ENCODE data around the gene CACTIN.

CACTIN gene

DNA sequence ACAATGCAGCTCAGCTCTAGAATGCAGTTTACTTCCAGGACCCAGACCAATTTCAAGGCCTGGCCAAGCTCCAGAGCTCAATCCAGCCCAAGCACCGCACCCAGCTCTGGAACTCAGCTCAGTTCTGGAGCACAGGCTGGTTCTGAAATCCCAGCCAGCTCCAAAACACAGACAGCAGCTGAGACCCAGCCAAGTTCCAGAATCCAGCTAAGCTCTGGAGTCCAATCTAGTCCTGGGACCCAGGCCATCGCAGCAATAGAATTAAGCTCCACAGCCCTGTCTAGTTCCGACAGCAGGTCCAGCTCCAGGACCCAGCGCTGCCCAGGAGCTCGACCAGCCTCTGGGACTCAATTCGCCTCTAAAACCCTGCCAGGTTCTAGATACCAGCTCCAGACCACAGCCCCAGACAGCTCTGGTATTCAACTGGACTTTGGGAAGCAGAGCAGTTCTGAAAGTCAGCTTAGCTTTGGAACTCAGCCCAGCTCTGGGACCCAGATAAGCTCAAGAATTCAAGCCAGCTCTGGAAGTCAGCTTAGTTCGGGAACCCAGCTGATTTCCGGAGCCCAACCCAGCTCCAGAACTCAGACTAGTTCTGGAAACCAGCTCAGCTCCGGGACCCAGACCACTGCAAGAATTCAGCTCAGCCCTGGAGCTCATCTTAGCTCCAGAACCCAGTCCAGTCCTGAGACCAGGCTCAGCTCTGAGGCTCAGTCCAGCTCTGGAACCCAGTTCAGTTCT lies 34.5 kb downstream of the CACTIN start:
- Histone ChIP-seq H3K27ac (peak overlapping the region; percentile 24 to 81), H3K4me3 (no peak overlapping the region)
- no peak for DNase-seq (ENCODE audit: low spot score)
- TF ChIP-seq, protein P1, sequence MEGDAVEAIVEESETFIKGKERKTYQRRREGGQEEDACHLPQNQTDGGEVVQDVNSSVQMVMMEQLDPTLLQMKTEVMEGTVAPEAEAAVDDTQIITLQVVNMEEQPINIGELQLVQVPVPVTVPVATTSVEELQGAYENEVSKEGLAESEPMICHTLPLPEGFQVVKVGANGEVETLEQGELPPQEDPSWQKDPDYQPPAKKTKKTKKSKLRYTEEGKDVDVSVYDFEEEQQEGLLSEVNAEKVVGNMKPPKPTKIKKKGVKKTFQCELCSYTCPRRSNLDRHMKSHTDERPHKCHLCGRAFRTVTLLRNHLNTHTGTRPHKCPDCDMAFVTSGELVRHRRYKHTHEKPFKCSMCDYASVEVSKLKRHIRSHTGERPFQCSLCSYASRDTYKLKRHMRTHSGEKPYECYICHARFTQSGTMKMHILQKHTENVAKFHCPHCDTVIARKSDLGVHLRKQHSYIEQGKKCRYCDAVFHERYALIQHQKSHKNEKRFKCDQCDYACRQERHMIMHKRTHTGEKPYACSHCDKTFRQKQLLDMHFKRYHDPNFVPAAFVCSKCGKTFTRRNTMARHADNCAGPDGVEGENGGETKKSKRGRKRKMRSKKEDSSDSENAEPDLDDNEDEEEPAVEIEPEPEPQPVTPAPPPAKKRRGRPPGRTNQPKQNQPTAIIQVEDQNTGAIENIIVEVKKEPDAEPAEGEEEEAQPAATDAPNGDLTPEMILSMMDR (IDR thresholded peaks at IDR 0.05), result no peak

DNA sequence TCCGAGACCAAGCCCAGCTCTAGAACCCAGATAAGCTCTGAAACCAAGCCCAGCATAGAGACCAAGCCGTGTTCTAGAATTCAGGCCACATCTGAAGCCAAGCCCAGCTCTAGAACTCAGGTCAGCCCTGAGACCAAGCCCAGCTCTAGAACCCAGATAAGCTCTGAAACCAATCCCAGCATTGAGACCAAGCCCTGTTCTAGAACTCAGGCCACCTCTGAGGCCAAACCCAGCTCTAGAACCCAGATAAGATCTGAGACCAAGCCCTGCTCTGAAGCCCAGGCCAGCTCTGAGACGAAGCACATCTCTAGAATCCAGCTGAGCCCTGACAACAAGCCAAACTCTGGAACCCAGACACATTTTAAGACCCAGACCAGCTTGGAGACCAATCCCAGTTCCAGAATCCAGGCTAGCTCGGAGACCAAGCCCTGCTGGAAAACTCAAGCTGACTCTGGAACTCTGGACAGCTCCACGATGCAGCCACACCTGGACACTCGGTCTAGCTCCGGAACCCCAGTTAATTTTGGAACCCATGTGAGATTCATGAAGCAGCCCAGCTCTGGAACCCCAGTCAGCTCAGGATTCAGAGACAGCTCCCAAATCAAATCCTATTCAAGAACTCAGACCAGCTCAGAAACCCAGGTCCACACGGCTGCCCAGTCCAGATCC lies 35.5 kb downstream of the CACTIN start:
- Histone ChIP-seq H3K4me3 (no peak overlapping the region), H3K27ac (peak overlapping the region in 1 of 2 donors; percentile 81)
- TF ChIP-seq, protein P1 (IDR thresholded peaks at IDR 0.05), result no peak

DNA sequence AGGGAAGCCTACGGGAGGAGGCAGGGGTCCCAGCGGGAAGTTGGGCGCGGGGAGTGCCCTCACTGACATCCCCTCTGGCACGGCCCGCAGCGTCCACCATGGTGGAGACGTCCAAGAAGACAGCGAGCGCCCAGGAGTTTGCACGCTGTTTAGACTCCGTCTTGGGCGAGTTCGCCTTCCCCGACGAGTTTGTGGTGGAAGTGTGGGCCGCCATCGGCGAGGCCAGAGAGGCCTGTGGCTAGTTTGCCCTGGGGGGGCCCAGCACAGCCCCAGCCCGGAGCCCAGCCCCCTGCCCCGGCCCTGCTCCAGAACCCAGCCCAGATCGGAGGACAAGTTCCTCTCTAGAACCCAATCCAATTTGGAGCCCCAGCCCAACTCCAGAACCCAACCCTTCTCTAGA lies 36.6 kb downstream of the CACTIN start:
- Histone ChIP-seq H3K4me3 (no peak overlapping the region), H3K27ac (no peak overlapping the region)
- TF ChIP-seq, protein P1 (IDR thresholded peaks at IDR 0.05), result no peak
- no peak for DNase-seq (ENCODE audit: low spot score)

More for the DNA sequence above, 35.5 kb downstream of the CACTIN start:
- DNase-seq (ENCODE audit: low spot score), result no peak

DNA sequence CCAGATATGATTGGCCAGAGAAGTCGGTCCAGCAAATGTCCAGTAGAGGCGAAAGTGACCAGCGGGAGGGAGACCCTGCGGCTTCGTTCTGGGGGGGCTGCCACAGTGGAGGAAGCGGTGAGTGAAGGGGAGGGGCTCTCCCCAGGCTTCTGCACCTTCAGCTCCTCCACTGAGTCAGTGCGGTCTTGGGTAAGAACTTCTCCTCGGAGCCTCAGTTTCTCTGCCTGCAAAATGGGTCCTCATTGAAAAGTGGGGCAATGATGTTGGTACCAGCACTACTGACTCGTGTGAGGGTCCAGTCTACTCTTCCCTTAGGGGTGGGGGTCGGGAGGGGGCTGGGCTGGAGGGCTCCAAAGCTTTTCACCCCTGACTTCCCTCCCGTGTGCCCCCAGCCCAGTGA lies 37.2 kb downstream of the CACTIN start:
- H3K27ac ChIP-seq, result no peak overlapping the region
- TF ChIP-seq, protein P1 (IDR thresholded peaks at IDR 0.05), result no peak
- no peak for DNase-seq (ENCODE audit: low spot score)
- no peak overlapping the region for H3K4me3 ChIP-seq

DNA sequence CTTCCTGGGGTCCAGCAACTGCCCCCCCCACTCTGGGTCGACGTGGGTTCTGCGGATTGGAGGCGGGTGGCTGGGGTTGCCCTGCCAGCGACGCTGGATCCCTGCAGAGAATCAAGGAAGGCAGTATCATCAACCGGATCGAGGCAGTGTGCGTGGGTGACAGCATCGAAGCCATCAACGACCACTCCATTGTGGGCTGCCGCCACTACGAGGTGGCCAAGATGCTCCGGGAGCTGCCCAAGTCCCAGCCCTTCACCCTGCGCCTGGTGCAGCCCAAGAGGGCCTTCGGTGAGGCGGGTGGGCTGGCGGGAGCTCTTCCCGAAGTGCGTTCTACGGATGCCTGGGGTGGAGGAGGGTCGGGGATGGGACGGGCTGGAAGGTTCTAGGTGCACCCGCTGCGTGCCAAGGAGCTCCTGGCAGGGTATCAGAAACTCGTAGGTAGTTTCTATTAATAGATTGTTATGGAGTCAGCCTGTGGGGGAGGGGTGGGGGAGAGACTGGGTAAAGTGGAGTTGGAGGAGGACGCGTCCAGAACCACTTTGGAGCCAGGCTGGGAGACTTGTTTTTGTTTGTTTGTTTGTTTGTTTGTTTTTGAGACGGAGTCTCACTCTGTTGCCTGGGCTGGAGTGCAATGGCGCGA lies 39.8 kb downstream of the CACTIN start:
- no peak for DNase-seq (ENCODE audit: low spot score)
- Histone ChIP-seq H3K4me3 (no peak overlapping the region), H3K27ac (peak overlapping the region in 1 of 2 donors; percentile 50)
- TF ChIP-seq, protein P1 (IDR thresholded peaks at IDR 0.05), result no peak

DNA sequence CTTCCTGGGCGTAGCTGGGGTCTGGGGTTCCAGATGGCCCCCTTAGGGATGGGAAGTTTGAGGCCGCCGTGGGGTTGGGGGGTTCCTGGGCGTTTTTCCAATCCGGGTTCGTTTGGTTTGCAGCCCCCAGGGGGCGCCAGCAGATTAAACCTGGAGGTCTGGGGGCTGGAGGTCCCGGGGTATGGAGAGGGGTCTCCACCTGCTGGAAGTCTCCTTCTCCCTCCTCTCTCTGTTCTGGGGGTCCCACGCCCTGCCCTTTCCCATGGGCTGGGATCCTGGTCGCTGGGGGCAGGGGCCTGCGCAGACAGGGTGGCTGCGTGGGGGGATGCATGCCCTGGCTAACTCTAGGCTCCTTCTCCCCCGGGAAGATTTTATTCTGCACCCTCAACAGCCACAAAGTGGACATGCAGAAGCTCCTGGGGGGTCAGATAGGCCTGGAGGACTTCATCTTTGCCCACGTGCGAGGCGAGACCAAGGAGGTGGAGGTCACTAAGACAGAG lies 40.4 kb downstream of the CACTIN start:
- H3K4me3 ChIP-seq, result peak overlapping the region; percentile 62
- DNase-seq (ENCODE audit: low spot score), result no peak
- peak overlapping the region in 1 of 2 donors; percentile 50 for H3K27ac ChIP-seq
- TF ChIP-seq, protein P1 (IDR thresholded peaks at IDR 0.05), result peak; percentile 59

Data from coronary artery (tissue), 2 donors.